ENCODE data around the gene TMX1.

TMX1 gene

DNA sequence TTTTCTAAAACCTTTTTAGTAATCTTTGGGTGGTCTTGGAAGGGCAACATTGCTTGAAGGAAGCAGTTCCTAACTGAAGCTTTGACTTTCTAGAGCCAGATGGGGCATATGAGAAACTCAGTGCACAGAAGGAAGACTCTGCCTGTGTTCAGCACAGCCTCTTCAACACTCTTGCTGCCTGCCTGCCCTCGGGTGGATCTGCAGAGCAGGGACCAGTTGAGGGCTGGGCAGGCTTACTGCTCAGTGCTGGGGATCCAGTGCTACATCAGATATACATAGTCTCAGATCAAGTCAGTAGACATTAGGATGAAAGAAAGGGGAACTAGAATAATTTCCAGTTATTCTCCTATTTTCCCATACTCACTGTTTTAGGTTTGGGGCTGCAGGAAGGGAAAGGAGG, 29.5 kb upstream of the TMX1 start:
- no peaks in the 10 kb centered on the region for H4K20me1 ChIP-seq (ENCODE audit: insufficient read depth, low read length, poor library complexity, severe bottlenecking)
- no peak for TF ChIP-seq EZH2phosphoT487 (IDR thresholded peaks at IDR 0.05; ENCODE audit: borderline replicate concordance)
- TF ChIP-seq, protein P1, sequence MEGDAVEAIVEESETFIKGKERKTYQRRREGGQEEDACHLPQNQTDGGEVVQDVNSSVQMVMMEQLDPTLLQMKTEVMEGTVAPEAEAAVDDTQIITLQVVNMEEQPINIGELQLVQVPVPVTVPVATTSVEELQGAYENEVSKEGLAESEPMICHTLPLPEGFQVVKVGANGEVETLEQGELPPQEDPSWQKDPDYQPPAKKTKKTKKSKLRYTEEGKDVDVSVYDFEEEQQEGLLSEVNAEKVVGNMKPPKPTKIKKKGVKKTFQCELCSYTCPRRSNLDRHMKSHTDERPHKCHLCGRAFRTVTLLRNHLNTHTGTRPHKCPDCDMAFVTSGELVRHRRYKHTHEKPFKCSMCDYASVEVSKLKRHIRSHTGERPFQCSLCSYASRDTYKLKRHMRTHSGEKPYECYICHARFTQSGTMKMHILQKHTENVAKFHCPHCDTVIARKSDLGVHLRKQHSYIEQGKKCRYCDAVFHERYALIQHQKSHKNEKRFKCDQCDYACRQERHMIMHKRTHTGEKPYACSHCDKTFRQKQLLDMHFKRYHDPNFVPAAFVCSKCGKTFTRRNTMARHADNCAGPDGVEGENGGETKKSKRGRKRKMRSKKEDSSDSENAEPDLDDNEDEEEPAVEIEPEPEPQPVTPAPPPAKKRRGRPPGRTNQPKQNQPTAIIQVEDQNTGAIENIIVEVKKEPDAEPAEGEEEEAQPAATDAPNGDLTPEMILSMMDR (conservative IDR thresholded peaks at IDR 0.05; ENCODE audit: low read length): no peak
- H3K4me2 ChIP-seq (ENCODE audit: low read depth, low read length, poor library complexity, severe bottlenecking): no peak overlapping the region
- peaks cover 8% of the 10 kb centered on the region for H3K4me1 ChIP-seq (ENCODE audit: insufficient read depth, low read length, poor library complexity, severe bottlenecking)
- no peaks in the 10 kb centered on the region for H3F3A ChIP-seq (ENCODE audit: low read depth)
- H3K9ac ChIP-seq (ENCODE audit: low read depth, low read length, poor library complexity, severe bottlenecking): no peak overlapping the region
- no peaks in the 10 kb centered on the region for H3K36me3 ChIP-seq (ENCODE audit: insufficient read depth, low read length)
- H3K79me2 ChIP-seq (ENCODE audit: insufficient read depth, low read length): no peaks in the 10 kb centered on the region
- no peaks in the 10 kb centered on the region for H3K9me2 ChIP-seq (replicated peaks; ENCODE audit: low read depth, low read length)
- H3K27me3 ChIP-seq (ENCODE audit: insufficient read depth, low read length, poor library complexity, severe bottlenecking): no peaks in the 10 kb centered on the region
- H2AFZ ChIP-seq (ENCODE audit: low read length): peak overlapping the region; percentile 21; the same call in 1 of the 2 replicates
- H3K9me3 ChIP-seq (ENCODE audit: insufficient read depth, low read depth, low read length): no peaks in the 10 kb centered on the region
- H3K4me3 ChIP-seq (ENCODE audit: low read length, poor library complexity, severe bottlenecking): no peak overlapping the region

DNA sequence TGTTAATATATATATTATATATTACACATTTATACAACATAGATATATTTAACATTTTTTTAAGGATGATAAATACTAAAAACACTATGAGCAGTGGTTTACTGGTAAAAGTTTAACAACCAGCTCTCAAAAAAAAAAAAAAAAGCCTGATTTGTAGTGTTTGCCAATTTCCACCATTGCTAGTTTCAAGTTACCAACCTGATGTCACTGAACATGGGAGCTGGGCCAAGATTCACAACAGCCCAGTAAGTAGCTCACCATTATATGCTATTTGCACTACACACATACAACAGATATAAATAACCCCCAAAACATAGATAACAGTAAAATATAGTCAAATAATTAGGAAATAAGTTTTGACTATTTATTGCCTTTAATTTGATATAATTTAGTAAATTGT, 28.9 kb upstream of the TMX1 start:
- H3K9me3 ChIP-seq (ENCODE audit: insufficient read depth, low read depth, low read length): no peaks in the 10 kb centered on the region
- no peaks in the 10 kb centered on the region for H3K27me3 ChIP-seq (ENCODE audit: insufficient read depth, low read length, poor library complexity, severe bottlenecking)
- no peaks in the 10 kb centered on the region for H3K36me3 ChIP-seq (ENCODE audit: insufficient read depth, low read length)
- H2AFZ ChIP-seq (ENCODE audit: low read length): no peak overlapping the region
- H3K9ac ChIP-seq (ENCODE audit: low read depth, low read length, poor library complexity, severe bottlenecking): no peak overlapping the region
- no peak overlapping the region for H3K4me2 ChIP-seq (ENCODE audit: low read depth, low read length, poor library complexity, severe bottlenecking)
- H3K4me1 ChIP-seq (ENCODE audit: insufficient read depth, low read length, poor library complexity, severe bottlenecking): peaks cover 2% of the 10 kb centered on the region
- H3K4me3 ChIP-seq (ENCODE audit: low read length, poor library complexity, severe bottlenecking): no peak overlapping the region
- no peaks in the 10 kb centered on the region for H3K79me2 ChIP-seq (ENCODE audit: insufficient read depth, low read length)
- H4K20me1 ChIP-seq (ENCODE audit: insufficient read depth, low read length, poor library complexity, severe bottlenecking): no peaks in the 10 kb centered on the region
- H3F3A ChIP-seq (ENCODE audit: low read depth): no peaks in the 10 kb centered on the region
- TF ChIP-seq, protein P1 (conservative IDR thresholded peaks at IDR 0.05; ENCODE audit: low read length): no peak
- no peak for TF ChIP-seq EZH2phosphoT487 (IDR thresholded peaks at IDR 0.05; ENCODE audit: borderline replicate concordance)
- H3K9me2 ChIP-seq (replicated peaks; ENCODE audit: low read depth, low read length): no peaks in the 10 kb centered on the region

DNA sequence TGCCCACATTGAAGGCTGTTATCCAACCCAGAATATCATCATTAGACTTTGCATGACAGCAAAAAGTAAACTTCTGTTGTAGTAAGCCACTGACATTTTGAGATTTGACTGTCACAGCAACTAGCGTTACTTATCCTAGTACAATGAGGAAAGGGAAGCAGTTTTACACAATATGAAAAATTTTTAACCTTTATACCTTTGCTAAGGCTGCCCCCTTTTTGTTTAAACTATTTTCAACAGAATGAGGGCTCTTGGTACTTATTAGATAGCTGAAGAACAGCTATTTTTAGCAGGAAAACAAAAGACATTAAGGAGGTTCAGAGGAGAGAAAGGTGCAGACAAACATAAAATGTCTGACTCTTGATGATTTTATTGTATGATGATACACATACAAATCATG, 23.4 kb upstream of the TMX1 start:
- Histone ChIP-seq H3K9me2 (replicated peaks; ENCODE audit: low read depth, low read length) (no peaks in the 10 kb centered on the region), H3K79me2 (ENCODE audit: insufficient read depth, low read length) (no peaks in the 10 kb centered on the region), H3K36me3 (ENCODE audit: insufficient read depth, low read length) (no peaks in the 10 kb centered on the region), H2AFZ (ENCODE audit: low read length) (no peak overlapping the region), H3K4me1 (ENCODE audit: insufficient read depth, low read length, poor library complexity, severe bottlenecking) (no peaks in the 10 kb centered on the region), H3F3A (ENCODE audit: low read depth) (no peaks in the 10 kb centered on the region), H3K4me2 (ENCODE audit: low read depth, low read length, poor library complexity, severe bottlenecking) (no peak overlapping the region), H4K20me1 (ENCODE audit: insufficient read depth, low read length, poor library complexity, severe bottlenecking) (no peaks in the 10 kb centered on the region), H3K27me3 (ENCODE audit: insufficient read depth, low read length, poor library complexity, severe bottlenecking) (no peaks in the 10 kb centered on the region), H3K9ac (ENCODE audit: low read depth, low read length, poor library complexity, severe bottlenecking) (no peak overlapping the region), H3K4me3 (ENCODE audit: low read length, poor library complexity, severe bottlenecking) (no peak overlapping the region), H3K9me3 (ENCODE audit: insufficient read depth, low read depth, low read length) (no peaks in the 10 kb centered on the region)
- TF ChIP-seq EZH2phosphoT487 (IDR thresholded peaks at IDR 0.05; ENCODE audit: borderline replicate concordance): no peak
- TF ChIP-seq, protein P1 (conservative IDR thresholded peaks at IDR 0.05; ENCODE audit: low read length): no peak
